OCI-LY1 (cell line): ENCODE results near the gene PLCB2.

Source experiments
- H2AFZ ChIP-seq: fragments of 200-600 bp; sonication (generic), shearing (Covaris generic); 2 replicates; pipeline ENCODE4 v1.6.0; 2014; ENCODE audit warnings: antibody characterized with exemption, mild to moderate bottlenecking, low read length
- H3F3A ChIP-seq: fragments of 200-600 bp; sonication (generic), shearing (Covaris generic); 2 replicates; pipeline ENCODE4 v1.6.0; 2014; ENCODE audit warnings: mild to moderate bottlenecking, antibody characterized with exemption, low read length, moderate library complexity; ENCODE audit not compliant: insufficient read depth
- H3K27ac ChIP-seq: fragments of 200-600 bp; sonication (generic); 2 replicates; pipeline ENCODE4 v1.5.1; 2014; ENCODE audit warnings: low read length, mixed run types, mild to moderate bottlenecking, low read depth; ENCODE audit not compliant: poor library complexity, severe bottlenecking
- H3K27me3 ChIP-seq: fragments of 200-600 bp; sonication (generic); 2 replicates; pipeline ENCODE4 v1.6.0; 2014; ENCODE audit warnings: antibody characterized with exemption, mild to moderate bottlenecking, low read length, moderate library complexity; ENCODE audit not compliant: insufficient read depth
- H3K36me3 ChIP-seq: fragments of 200-600 bp; sonication (generic); 2 replicates; pipeline ENCODE4 v1.6.1; 2014; ENCODE audit warnings: mild to moderate bottlenecking, antibody characterized with exemption, low read length, moderate library complexity, mixed read lengths; ENCODE audit not compliant: insufficient read depth
- H3K4me1 ChIP-seq: fragments of 200-600 bp; sonication (generic); 2 replicates; pipeline ENCODE4 v1.5.1; 2014; ENCODE audit warnings: mild to moderate bottlenecking, low read length, moderate library complexity; ENCODE audit not compliant: insufficient read depth, severe bottlenecking
- H3K4me2 ChIP-seq: fragments of 200-600 bp; sonication (generic), shearing (Covaris generic); 2 replicates; pipeline ENCODE4 v1.6.1; 2014; ENCODE audit warnings: low read length
- H3K4me3 ChIP-seq: fragments of 200-600 bp; sonication (generic); 2 replicates; pipeline ENCODE4 v1.5.1; 2014; ENCODE audit warnings: low read length, low read depth, mild to moderate bottlenecking, mixed read lengths; ENCODE audit not compliant: poor library complexity, severe bottlenecking
- H3K79me2 ChIP-seq: fragments of 200-600 bp; shearing (Covaris generic); 2 replicates; pipeline ENCODE4 v1.6.1; 2016; ENCODE audit warnings: mixed run types, low read length, mixed read lengths; ENCODE audit not compliant: insufficient read depth
- H3K9ac ChIP-seq: fragments of 200-600 bp; sonication (generic), shearing (Covaris generic); 2 replicates; pipeline ENCODE4 v1.6.1; 2014; ENCODE audit warnings: mild to moderate bottlenecking, low read length, mixed read lengths
- H3K9me2 ChIP-seq: fragments of 200-600 bp; sonication (generic), shearing (Covaris generic); 2 replicates; pipeline ENCODE4 v1.6.1; 2014; ENCODE audit warnings: low read depth, mild to moderate bottlenecking, low read length, mixed read lengths
- H3K9me3 ChIP-seq: fragments of 200-600 bp; shearing (Covaris generic); 2 replicates; pipeline ENCODE4 v1.6.1; 2014; ENCODE audit warnings: low read length, mixed read lengths
- H4K20me1 ChIP-seq: fragments of 200-600 bp; sonication (generic), shearing (Covaris generic); 2 replicates; pipeline ENCODE4 v1.6.0; 2016; ENCODE audit warnings: mild to moderate bottlenecking, low read length; ENCODE audit not compliant: insufficient read depth
- CTCF ChIP-seq: fragments of 200-600 bp; sonication (generic), shearing (Covaris generic); IDR thresholded peaks from 2 replicates; pipeline ENCODE4 v1.5.1; 2017; ENCODE audit warnings: mild to moderate bottlenecking, antibody characterized with exemption, low read length, moderate library complexity, mixed read lengths
- EZH2 ChIP-seq: fragments of 200-600 bp; sonication (generic), shearing (Covaris generic); IDR thresholded peaks from 2 replicates; pipeline ENCODE4 v1.8.0; 2017; ENCODE audit warnings: borderline replicate concordance, mixed run types, mild to moderate bottlenecking, antibody characterized with exemption, low read length, moderate library complexity, mixed read lengths

Gene PLCB2

GRCh38 chr15:40310001-40310959 lies 2.5 kb upstream of the PLCB2 start:
- Histone ChIP-seq H3K4me1 (peaks cover 29% of the 10 kb centered on the region), H2AFZ (no peak overlapping the region), H3K27me3 (no peaks in the 10 kb centered on the region), H3K27ac (no peak overlapping the region), H3K4me2 (no peak overlapping the region), H3K9me3 (no peaks in the 10 kb centered on the region), H3K9ac (no peak overlapping the region), H3K4me3 (no peak overlapping the region), H3K79me2 (no peaks in the 10 kb centered on the region), H4K20me1 (no peaks in the 10 kb centered on the region), H3K36me3 (no peaks in the 10 kb centered on the region), H3F3A (no peaks in the 10 kb centered on the region), H3K9me2 (no peaks in the 10 kb centered on the region)
- peak; percentile 89 for TF ChIP-seq CTCF
- no peak for TF ChIP-seq EZH2

GRCh38 chr15:40309344-40309862 lies 1.7 kb upstream of the PLCB2 start:
- Histone ChIP-seq H3K79me2 (no peaks in the 10 kb centered on the region), H3K27ac (no peak overlapping the region), H4K20me1 (no peaks in the 10 kb centered on the region), H3K36me3 (no peaks in the 10 kb centered on the region), H3K9ac (no peak overlapping the region; the same call in 1 of the 2 replicates), H3K4me1 (peaks cover 29% of the 10 kb centered on the region), H3K9me3 (no peaks in the 10 kb centered on the region), H3K4me3 (peak overlapping the region; percentile 60), H3F3A (no peaks in the 10 kb centered on the region), H3K27me3 (no peaks in the 10 kb centered on the region), H3K9me2 (no peaks in the 10 kb centered on the region), H3K4me2 (no peak overlapping the region; the same call in 1 of the 2 replicates), H2AFZ (no peak overlapping the region)
- TF ChIP-seq EZH2 = no peak
- no peak for TF ChIP-seq CTCF

GRCh38 chr15:40306908-40307307 lies 827 bp downstream of the PLCB2 start:
- no peak overlapping the region for H3K27ac ChIP-seq
- no peaks in the 10 kb centered on the region for H3K9me3 ChIP-seq

More at GRCh38 chr15:40306908-40307307, 827 bp downstream of the PLCB2 start:
- no peak overlapping the region for H3K4me2 ChIP-seq
- H3K79me2 ChIP-seq = no peaks in the 10 kb centered on the region
- no peaks in the 10 kb centered on the region for H3K27me3 ChIP-seq
- H2AFZ ChIP-seq = no peak overlapping the region
- H3K36me3 ChIP-seq = no peaks in the 10 kb centered on the region
- H4K20me1 ChIP-seq = no peaks in the 10 kb centered on the region
- H3F3A ChIP-seq = no peaks in the 10 kb centered on the region
- TF ChIP-seq CTCF = no peak
- no peak for TF ChIP-seq EZH2
- no peaks in the 10 kb centered on the region for H3K9me2 ChIP-seq
- H3K4me1 ChIP-seq = peaks cover 24% of the 10 kb centered on the region
- H3K4me3 ChIP-seq = no peak overlapping the region
- H3K9ac ChIP-seq = no peak overlapping the region
